HG03460 (cell line): ENCODE data around the gene GPR22.

Source experiments
- ATAC-seq: cut with Tn5 transposase; IDR thresholded peaks from one replicate; pipeline ENCODE4 v1.9.1; 2021; ENCODE audit not compliant: unreplicated experiment

The GPR22 gene

GRCh38 chr7:107469929-107470328 lies at the start of gene GPR22:
Gene GPR22, plus strand, starts transcription at chr7:107470057. Its CDS starts 4,004 bp downstream, at chr7:107474061.
- no peak for ATAC-seq

- ATAC-seq: no peak
These were observed 42.4 kb upstream of the GPR22 start for GRCh38 chr7:107427462-107427861.

- ATAC-seq: no peak
These were observed 41.2 kb upstream of the GPR22 start for GRCh38 chr7:107428642-107429041.

GRCh38 chr7:107430057-107430456 lies 39.8 kb upstream of the GPR22 start:
- ATAC-seq: no peak

GRCh38 chr7:107432261-107432660 lies 37.6 kb upstream of the GPR22 start:
- no peak for ATAC-seq

- no peak for ATAC-seq
These were observed 34.1 kb upstream of the GPR22 start for GRCh38 chr7:107435749-107436148.

GRCh38 chr7:107439025-107439424 lies 30.8 kb upstream of the GPR22 start:
- no peak for ATAC-seq

- ATAC-seq: no peak
These were observed 28.1 kb upstream of the GPR22 start for GRCh38 chr7:107441581-107442422.

GRCh38 chr7:107442678-107443077 lies 27.2 kb upstream of the GPR22 start:
- no peak for ATAC-seq

GRCh38 chr7:107446531-107446930 lies 23.3 kb upstream of the GPR22 start:
- no peak for ATAC-seq

- ATAC-seq: no peak
These were observed 22.9 kb upstream of the GPR22 start for GRCh38 chr7:107446988-107447387.

- ATAC-seq: no peak
These were observed 18.9 kb upstream of the GPR22 start for GRCh38 chr7:107450970-107451369.

GRCh38 chr7:107453388-107453787 lies 16.5 kb upstream of the GPR22 start:
- no peak for ATAC-seq

GRCh38 chr7:107461938-107462533 lies 7.8 kb upstream of the GPR22 start:
- no peak for ATAC-seq

- peak; percentile 68 for ATAC-seq
These were observed 6.4 kb upstream of the GPR22 start for GRCh38 chr7:107463139-107464078.

- ATAC-seq: no peak
These were observed 5.1 kb upstream of the GPR22 start for GRCh38 chr7:107464666-107465226.

GRCh38 chr7:107467972-107468371 lies 1.9 kb upstream of the GPR22 start:
- ATAC-seq: no peak

GRCh38 chr7:107468824-107469223 lies 1.0 kb upstream of the GPR22 start:
- no peak for ATAC-seq

- no peak for ATAC-seq
These were observed 1.6 kb downstream of the GPR22 start for GRCh38 chr7:107471292-107472070.

GRCh38 chr7:107472116-107472515 lies 2.3 kb downstream of the GPR22 start:
- ATAC-seq: no peak
